ENCODE results near the gene ALKBH4. TPM values are rescaled to one million over a fixed set of nuclear protein-coding genes. Genes with fewer than 3 reads are reported as not detected.
"Not testable (repeated sequence)": the region's sequence is repeated elsewhere in the genome, so short reads cannot be mapped to it uniquely, and the experiment has no call there.

Gene ALKBH4
- total RNA-seq (10 to 100 TPM in 2 of 9 donors, 1 to 10 TPM in 7; 4.9 to 19.4 (median 6.5) TPM), polyA plus RNA-seq (1 to 10 TPM; 6.8 to 7.9 TPM)
- long read RNA-seq, donor 1, transcript ALKBH4-201 (3 exons, 2,105 nt), result major isoform, 13 of 17 reads
- long read RNA-seq, donor 1, partial matches to known transcripts, result 0 of 17 reads
- long read RNA-seq, donor 1, other reads (novel, unspliced or antisense), result 1 of 17 reads
- long read RNA-seq, donor 2, transcript ALKBH4-201 (3 exons, 2,105 nt), result major isoform, 59 of 73 reads
- long read RNA-seq, donor 2, transcript ALKBH4-202 (3 exons, 1,405 nt), result minor isoform, 8 of 73 reads
- long read RNA-seq, donor 2, partial matches to known transcripts, result 0 of 73 reads
- long read RNA-seq, donor 2, other reads (novel, unspliced or antisense), result 6 of 73 reads
- long read RNA-seq, donor 3, transcript ALKBH4-201 (3 exons, 2,105 nt), result major isoform, 13 of 14 reads
- long read RNA-seq, donor 3, partial matches to known transcripts, result 0 of 14 reads
- long read RNA-seq, donor 3, other reads (novel, unspliced or antisense), result 1 of 14 reads

- peak; percentile 83 to 97 (median 96) for ATAC-seq
- Histone ChIP-seq H3K4me1 (peaks cover 5 to 23% (median 19%) of the 10 kb centered on the region in 12 donors), H3K9me3 (no peaks in the 10 kb centered on the region), H3K27me3 (no peaks in the 10 kb centered on the region), H3K27ac (peak within 1 kb of the TSS in 11 of 12 donors; percentile 53 to 89 (median 77)), H3K4me3 (peak within 1 kb of the TSS; percentile 70 to 100 (median 90)), H3K36me3 (peaks cover 0 to 16% (median under 1%) of the 10 kb centered on the region in 9 donors)
- intact Hi-C loops (cut with DNase I), result loop anchor here in 1 of 10 donors (5.0 kb wide), 1 partner anchor 47 kb away; no protein-coding TSS in a partner anchor
- DNase-seq, result peak; percentile 94 to 99 (median 96)
- TF ChIP-seq, protein P1, sequence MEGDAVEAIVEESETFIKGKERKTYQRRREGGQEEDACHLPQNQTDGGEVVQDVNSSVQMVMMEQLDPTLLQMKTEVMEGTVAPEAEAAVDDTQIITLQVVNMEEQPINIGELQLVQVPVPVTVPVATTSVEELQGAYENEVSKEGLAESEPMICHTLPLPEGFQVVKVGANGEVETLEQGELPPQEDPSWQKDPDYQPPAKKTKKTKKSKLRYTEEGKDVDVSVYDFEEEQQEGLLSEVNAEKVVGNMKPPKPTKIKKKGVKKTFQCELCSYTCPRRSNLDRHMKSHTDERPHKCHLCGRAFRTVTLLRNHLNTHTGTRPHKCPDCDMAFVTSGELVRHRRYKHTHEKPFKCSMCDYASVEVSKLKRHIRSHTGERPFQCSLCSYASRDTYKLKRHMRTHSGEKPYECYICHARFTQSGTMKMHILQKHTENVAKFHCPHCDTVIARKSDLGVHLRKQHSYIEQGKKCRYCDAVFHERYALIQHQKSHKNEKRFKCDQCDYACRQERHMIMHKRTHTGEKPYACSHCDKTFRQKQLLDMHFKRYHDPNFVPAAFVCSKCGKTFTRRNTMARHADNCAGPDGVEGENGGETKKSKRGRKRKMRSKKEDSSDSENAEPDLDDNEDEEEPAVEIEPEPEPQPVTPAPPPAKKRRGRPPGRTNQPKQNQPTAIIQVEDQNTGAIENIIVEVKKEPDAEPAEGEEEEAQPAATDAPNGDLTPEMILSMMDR (IDR thresholded peaks at IDR 0.05), result peak in 8 of 12 donors; percentile 6 to 55 (median 24)
- TF ChIP-seq POLR2A (IDR thresholded peaks at IDR 0.05), result peak in 1 of 2 donors; percentile 84
- WGBS, 4 donors, result 0 to 1% (median 0%) methylated on average over 10 to 81 of the region's 81 CpGs
Observed at GRCh38 chr7:102464577-102465280, at the start of gene ALKBH4, which contains the start of gene LRWD1. Gene ALKBH4 (minus strand): TSS chr7:102464863. CDS start chr7:102464836, 27 bp downstream. Gene LRWD1 (plus strand): TSS chr7:102464984. CDS start chr7:102465081, 97 bp downstream.

- H3K36me3 ChIP-seq; H3K27me3 ChIP-seq; H3K9me3 ChIP-seq; intact Hi-C loops (cut with DNase I); H3K4me1 ChIP-seq: not testable (repeated sequence)
- ATAC-seq (peak in 2 of 4 donors; percentile 12), DNase-seq (peak; percentile 22 to 61 (median 45))
- Histone ChIP-seq H3K4me3 (peak overlapping the region in 8 of 12 donors; percentile 12 to 40 (median 24)), H3K27ac (peak overlapping the region in 11 of 12 donors; percentile 9 to 83 (median 72))
- 10 to 18% (median 15%) methylated on average over 4 to 5 of the region's 5 CpGs for WGBS, 4 donors
Observed at GRCh38 chr7:102512642-102513221, 48.1 kb upstream of the ALKBH4 start.

DNA sequence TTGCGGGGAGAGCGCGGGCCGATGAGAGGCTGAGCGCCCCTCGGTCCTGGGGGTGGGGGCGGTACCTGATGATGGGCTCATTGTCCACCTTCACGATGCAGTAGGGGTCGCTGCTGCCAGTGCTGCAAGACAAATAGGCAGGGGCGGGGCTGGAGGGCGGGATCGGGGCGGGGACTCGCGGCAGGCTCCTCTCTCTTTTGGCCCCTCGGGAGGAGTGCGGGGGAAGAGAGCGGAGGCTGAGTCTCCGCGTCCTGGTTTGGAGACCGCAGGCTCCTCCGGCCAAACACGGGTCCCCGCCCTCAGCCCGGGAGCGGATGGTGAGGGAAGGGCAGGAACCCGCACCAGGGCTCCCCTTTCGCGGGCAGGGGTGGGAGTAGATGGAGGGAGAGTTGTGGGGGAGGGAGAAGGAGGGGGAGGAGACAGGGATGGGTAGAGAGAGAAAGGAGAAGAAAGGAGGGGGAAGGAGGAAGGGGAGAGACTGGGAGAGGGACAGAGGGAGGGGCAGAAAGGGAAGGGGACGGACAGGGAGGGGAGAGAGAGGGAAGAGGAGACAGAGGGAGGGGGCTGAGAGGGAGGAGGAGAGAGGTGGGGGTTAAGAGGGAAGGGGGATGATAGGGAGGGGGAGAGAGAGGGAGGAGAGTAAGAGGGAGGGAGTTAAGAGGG, 47.3 kb upstream of the ALKBH4 start:
- H3K36me3 ChIP-seq; H3K9me3 ChIP-seq; H3K4me3 ChIP-seq; H3K27ac ChIP-seq; H3K4me1 ChIP-seq; DNase-seq; H3K27me3 ChIP-seq; intact Hi-C loops (cut with DNase I): not testable (repeated sequence)
- WGBS, 4 donors, result no CpG with 5 or more reads among the region's 30 CpGs
- peak; percentile 54 to 84 (median 74) for ATAC-seq

- 71 to 81% methylated on average over 4 of the region's 8 CpGs; no CpG with 5 or more reads in 2 of the 4 donors for WGBS, 4 donors
- H3K27ac ChIP-seq, result not testable (repeated sequence)
Observed at GRCh38 chr7:102510575-102510974, 45.9 kb upstream of the ALKBH4 start.

DNA sequence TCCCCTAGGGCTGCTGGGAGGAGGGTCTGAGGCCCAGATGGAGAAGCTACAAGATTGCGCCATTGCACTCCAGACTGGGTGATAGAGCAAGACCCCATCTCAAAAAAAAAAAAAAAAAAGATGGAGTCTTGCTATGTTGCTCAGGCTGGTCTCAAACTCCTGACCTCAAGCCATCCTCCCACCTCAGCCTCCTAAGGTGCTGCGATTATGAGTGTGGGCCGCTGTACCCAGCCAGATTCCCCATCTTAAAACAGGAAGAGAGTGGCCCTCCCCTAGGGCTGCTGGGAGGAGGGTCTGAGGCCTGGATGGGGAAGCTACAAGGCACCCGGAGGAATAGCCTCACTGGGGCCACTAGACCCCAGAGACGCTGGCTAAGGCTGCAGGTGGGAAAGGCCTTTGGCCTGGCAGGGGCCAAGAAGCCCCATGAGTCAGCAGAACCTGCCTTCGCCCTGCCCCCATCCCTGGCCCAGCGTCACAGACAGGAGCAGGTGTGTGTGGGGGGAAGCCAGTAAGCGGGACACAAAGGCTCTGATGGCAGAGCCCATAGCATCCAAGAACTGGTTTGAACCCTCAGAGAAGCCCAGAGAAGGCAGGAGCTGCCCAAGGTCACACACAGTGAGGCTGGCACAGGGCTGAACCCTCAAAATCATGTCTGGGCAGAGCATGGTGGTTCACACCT, 42.9 kb upstream of the ALKBH4 start:
- intact Hi-C loops (cut with DNase I); H3K36me3 ChIP-seq; H3K4me3 ChIP-seq; H3K4me1 ChIP-seq; H3K9me3 ChIP-seq; ATAC-seq; H3K27me3 ChIP-seq: not testable (repeated sequence)
- 92 to 96% (median 93%) methylated on average over 2 of the region's 8 CpGs; no CpG with 5 or more reads in 1 of the 4 donors for WGBS, 4 donors
- peak in 2 of 5 donors; percentile 13 to 58 for DNase-seq
- peak overlapping the region in 1 of 12 donors; percentile 11 for H3K27ac ChIP-seq

More at GRCh38 chr7:102510575-102510974, 45.9 kb upstream of the ALKBH4 start:
- H3K9me3 ChIP-seq; H3K4me3 ChIP-seq; H3K27me3 ChIP-seq; intact Hi-C loops (cut with DNase I); H3K36me3 ChIP-seq; H3K4me1 ChIP-seq; ATAC-seq: not testable (repeated sequence)
- DNase-seq, result peak in 3 of 5 donors; percentile 12 to 19 (median 16)

DNA sequence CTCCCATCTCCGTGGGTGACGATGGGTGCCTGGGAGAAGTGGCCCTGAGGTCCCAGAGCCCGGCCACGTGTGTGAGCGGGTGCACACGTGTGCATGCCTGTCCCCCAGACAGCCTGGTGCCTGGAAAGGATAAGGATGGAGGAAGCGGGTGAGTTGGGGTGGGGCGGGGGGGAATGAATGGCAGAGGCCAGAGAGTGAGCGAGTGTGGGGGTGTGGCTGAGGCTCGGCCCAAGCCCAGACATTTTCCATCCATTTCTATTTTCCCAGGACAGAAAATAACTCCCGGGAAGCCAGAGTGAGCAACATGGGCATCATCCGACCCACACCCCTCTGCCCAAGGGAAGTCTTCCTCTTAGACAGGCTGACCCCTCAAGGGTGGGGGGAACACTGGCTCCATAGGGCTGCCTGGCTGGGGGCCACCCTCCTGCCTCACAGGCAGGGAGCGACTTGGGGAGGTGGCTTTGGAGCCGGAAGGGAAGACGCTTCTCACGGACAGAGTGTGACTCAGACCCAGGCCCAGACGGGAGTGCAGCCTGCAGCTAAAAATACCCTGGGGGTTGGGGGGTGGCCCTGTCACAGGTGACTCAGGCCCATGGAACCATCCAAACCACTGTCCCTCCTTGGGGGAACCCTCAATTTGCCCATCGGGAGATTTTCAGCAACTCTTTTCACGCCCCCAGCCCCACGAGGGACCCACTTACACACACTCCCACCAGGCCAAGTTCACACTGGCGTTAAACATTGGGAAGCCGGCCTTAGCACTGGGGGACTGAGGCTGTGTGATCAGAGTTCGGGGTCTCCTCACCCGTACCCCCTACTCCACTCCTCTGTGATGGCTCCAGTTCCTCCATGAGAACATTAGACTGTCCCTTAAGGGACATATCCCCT, 40.9 kb upstream of the ALKBH4 start:
- ATAC-seq, result peak; percentile 4 to 80 (median 38)
- WGBS, 4 donors, result 76 to 77% (median 77%) methylated on average over 5 to 6 of the region's 24 CpGs; no CpG with 5 or more reads in 1 of the 4 donors

GRCh38 chr7:102503141-102503540, 38.5 kb upstream of the ALKBH4 start:
- H3K27ac ChIP-seq; H3K36me3 ChIP-seq; intact Hi-C loops (cut with DNase I); H3K9me3 ChIP-seq; DNase-seq; H3K4me3 ChIP-seq; H3K27me3 ChIP-seq; H3K4me1 ChIP-seq: not testable (repeated sequence)
- WGBS, 4 donors, result no CpG with 5 or more reads among the region's 12 CpGs
- ATAC-seq, result peak in 1 of 4 donors; percentile 11

More for the DNA sequence above, 40.9 kb upstream of the ALKBH4 start:
- H3K4me1 ChIP-seq; H3K27ac ChIP-seq; H3K27me3 ChIP-seq; H3K4me3 ChIP-seq; H3K36me3 ChIP-seq; H3K9me3 ChIP-seq; intact Hi-C loops (cut with DNase I): not testable (repeated sequence)
- DNase-seq, result peak in 1 of 5 donors; percentile 49

All from heart left ventricle (tissue), 16 donors.